Endothelial cell (in vitro differentiated cells): ENCODE results near the gene CCDC152. TPM values are rescaled to one million over a fixed set of nuclear protein-coding genes. Genes with fewer than 3 reads are reported as not detected.

Experiments used
- DNase-seq: peaks from one replicate; pipeline ENCODE4 v3.0.0; 2021; ENCODE audit warnings: low spot score
- H3K27ac Mint-ChIP-seq: one replicate; pipeline ENCODE4 v1.8.0; 2021; ENCODE audit warnings: mixed read lengths, inconsistent platforms; ENCODE audit not compliant: unreplicated experiment
- H3K27me3 Mint-ChIP-seq: one replicate; pipeline ENCODE4 v1.8.0; 2021; ENCODE audit warnings: mild to moderate bottlenecking, moderate library complexity, mixed read lengths, inconsistent platforms; ENCODE audit not compliant: unreplicated experiment
- H3K36me3 Mint-ChIP-seq: one replicate; pipeline ENCODE4 v1.8.0; 2021; ENCODE audit warnings: mild to moderate bottlenecking, low read depth, mixed read lengths, inconsistent platforms; ENCODE audit not compliant: unreplicated experiment
- H3K4me1 Mint-ChIP-seq: one replicate; pipeline ENCODE4 v1.8.0; 2021; ENCODE audit warnings: mild to moderate bottlenecking, mixed read lengths, inconsistent platforms; ENCODE audit not compliant: unreplicated experiment
- H3K4me3 Mint-ChIP-seq: one replicate; pipeline ENCODE4 v1.8.0; 2021; ENCODE audit warnings: mild to moderate bottlenecking, mixed read lengths, inconsistent platforms; ENCODE audit not compliant: unreplicated experiment
- H3K9me3 Mint-ChIP-seq: one replicate; pipeline ENCODE4 v1.8.0; 2021; ENCODE audit warnings: mixed read lengths, inconsistent platforms; ENCODE audit not compliant: unreplicated experiment
- total RNA-seq: library from RNA; stranded (reverse); fragmentation: NEBNext Ultra II Directional; extraction: Animal tissue kit (Norgen Biotek cat#: 25700); gene quantifications from one replicate; pipeline ENCODE4 v1.2.1, GENCODE V29; 2021; ENCODE audit not compliant: unreplicated experiment
- TF ChIP-seq, protein P1 (sequence below): fragments of 200-600 bp; sonication (generic); IDR thresholded peaks from one replicate; pipeline ENCODE4 v1.5.0; 2021; ENCODE audit warnings: antibody characterized with exemption; ENCODE audit not compliant: unreplicated experiment

Gene CCDC152
- total RNA-seq, 1 donor from 2014 or later, result 2.8 TPM

DNA sequence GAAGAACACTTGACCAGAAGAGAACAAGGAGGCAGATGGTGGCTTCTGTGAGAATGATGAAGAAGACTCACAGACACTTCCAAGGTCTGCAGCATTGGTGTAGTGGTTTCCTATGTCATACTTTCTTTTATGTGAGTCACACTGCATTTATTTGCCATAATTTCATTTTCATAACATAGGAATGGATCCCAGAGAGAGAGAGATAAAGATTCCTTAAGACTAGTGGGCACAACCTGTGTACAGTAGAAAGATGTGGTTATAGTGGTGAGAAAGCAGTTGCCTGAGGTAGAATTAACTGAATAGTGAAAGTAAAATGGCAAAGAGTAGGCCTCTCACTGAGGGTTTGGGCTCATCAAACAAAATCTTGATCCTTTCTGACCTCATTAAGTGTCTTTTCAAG, 7.6 kb upstream of the CCDC152 start:
- no peak overlapping the region for H3K4me3 Mint-ChIP-seq
- H3K4me1 Mint-ChIP-seq, result no peaks in the 10 kb centered on the region
- no peaks in the 10 kb centered on the region for H3K9me3 Mint-ChIP-seq
- DNase-seq, result no peak
- no peak overlapping the region for H3K27ac Mint-ChIP-seq
- H3K36me3 Mint-ChIP-seq, result no peaks in the 10 kb centered on the region
- TF ChIP-seq, protein P1, sequence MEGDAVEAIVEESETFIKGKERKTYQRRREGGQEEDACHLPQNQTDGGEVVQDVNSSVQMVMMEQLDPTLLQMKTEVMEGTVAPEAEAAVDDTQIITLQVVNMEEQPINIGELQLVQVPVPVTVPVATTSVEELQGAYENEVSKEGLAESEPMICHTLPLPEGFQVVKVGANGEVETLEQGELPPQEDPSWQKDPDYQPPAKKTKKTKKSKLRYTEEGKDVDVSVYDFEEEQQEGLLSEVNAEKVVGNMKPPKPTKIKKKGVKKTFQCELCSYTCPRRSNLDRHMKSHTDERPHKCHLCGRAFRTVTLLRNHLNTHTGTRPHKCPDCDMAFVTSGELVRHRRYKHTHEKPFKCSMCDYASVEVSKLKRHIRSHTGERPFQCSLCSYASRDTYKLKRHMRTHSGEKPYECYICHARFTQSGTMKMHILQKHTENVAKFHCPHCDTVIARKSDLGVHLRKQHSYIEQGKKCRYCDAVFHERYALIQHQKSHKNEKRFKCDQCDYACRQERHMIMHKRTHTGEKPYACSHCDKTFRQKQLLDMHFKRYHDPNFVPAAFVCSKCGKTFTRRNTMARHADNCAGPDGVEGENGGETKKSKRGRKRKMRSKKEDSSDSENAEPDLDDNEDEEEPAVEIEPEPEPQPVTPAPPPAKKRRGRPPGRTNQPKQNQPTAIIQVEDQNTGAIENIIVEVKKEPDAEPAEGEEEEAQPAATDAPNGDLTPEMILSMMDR, result no peak
- no peaks in the 10 kb centered on the region for H3K27me3 Mint-ChIP-seq

DNA sequence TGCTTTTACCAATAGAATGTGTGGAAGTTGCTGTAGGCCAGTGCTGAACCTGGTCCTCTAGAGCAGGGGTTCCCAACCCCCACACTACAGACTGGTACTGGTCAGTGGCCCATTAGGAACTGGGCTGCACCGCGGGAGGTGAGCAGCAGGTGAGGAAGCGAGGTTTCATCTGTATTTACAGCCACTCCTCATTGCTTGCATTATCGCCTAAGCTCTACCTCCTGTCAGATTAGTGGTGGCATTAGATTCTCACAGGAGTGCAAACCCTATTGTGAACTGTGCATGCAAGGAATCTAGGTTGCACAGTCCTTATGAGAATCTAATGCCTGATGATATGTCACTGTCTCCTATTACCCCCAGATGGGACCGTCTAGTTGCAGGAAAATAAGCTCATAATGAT, 6.1 kb upstream of the CCDC152 start:
- no peaks in the 10 kb centered on the region for H3K9me3 Mint-ChIP-seq
- no peak overlapping the region for H3K27ac Mint-ChIP-seq

DNA sequence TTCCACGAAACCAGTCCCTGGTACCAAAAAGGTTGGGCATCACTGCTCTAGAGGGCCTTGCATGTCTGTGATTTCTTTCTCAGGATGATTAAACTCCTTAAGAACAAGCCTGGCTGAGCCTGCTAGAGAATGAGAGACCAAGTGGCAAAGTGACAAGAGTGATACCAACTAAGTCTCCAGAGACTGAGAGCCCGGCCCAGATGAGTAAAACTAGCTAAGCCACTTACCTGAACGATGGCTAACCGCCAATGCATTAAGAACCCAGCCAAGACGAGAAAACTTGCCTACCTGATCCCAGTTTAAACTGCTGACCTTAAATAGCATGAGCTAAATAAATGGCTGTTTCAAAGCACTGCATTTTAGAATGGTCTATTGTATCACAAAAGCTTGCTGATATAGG, 5.6 kb upstream of the CCDC152 start:
- no peak for DNase-seq
- no peaks in the 10 kb centered on the region for H3K4me1 Mint-ChIP-seq
- H3K27ac Mint-ChIP-seq, result no peak overlapping the region
- TF ChIP-seq, protein P1, result no peak
- H3K27me3 Mint-ChIP-seq, result no peaks in the 10 kb centered on the region
- no peaks in the 10 kb centered on the region for H3K36me3 Mint-ChIP-seq
- H3K4me3 Mint-ChIP-seq, result no peak overlapping the region
- no peaks in the 10 kb centered on the region for H3K9me3 Mint-ChIP-seq

More for the DNA sequence above, 6.1 kb upstream of the CCDC152 start:
- TF ChIP-seq, protein P1, result no peak
- no peak for DNase-seq
- H3K4me3 Mint-ChIP-seq, result no peak overlapping the region
- H3K4me1 Mint-ChIP-seq, result no peaks in the 10 kb centered on the region
- no peaks in the 10 kb centered on the region for H3K36me3 Mint-ChIP-seq
- H3K27me3 Mint-ChIP-seq, result no peaks in the 10 kb centered on the region

DNA sequence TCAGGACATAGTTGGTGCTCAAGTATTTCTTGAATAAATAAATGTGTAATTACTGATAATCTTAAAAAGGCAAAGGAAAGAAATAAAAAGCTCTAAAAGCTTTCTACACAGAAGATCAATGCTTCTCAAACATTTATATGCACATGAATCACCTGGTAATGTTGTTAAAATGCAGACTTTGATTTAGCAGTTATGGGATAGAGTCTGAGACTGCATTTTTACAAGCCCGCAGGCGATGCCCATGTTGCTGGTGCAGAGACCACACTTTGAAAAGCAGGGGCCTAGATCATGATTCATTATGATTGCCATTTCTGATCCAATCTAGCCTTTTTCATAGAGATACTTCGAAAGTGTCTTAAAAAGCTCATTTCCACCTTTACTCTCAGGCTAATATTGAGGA, 3.5 kb upstream of the CCDC152 start:
- no peaks in the 10 kb centered on the region for H3K9me3 Mint-ChIP-seq
- TF ChIP-seq, protein P1, result no peak
- H3K27ac Mint-ChIP-seq, result no peak overlapping the region
- H3K4me1 Mint-ChIP-seq, result peaks cover 8% of the 10 kb centered on the region
- no peak overlapping the region for H3K4me3 Mint-ChIP-seq
- H3K36me3 Mint-ChIP-seq, result no peaks in the 10 kb centered on the region
- no peak for DNase-seq
- peaks cover 2% of the 10 kb centered on the region for H3K27me3 Mint-ChIP-seq

DNA sequence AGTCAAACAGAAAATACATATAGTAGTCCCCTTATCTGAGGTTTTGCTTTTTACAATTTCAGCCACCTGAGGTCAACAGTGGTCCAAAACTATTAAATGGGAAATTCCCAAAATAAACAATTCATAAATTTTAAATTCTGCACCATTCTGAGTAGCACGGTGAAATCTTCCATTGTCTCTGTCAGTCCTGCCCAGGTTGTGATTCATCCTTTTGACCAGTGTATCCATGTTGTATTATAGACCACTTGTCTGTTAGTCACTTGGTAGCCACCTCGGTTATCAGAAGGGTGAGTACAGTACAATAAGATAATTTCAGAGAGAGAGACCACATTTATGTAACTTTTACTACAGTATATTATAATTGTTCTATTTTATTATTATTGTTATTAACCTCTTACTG, 2.8 kb downstream of the CCDC152 start:
- H3K4me3 Mint-ChIP-seq, result no peak overlapping the region
- H3K27ac Mint-ChIP-seq, result no peak overlapping the region
- no peaks in the 10 kb centered on the region for H3K9me3 Mint-ChIP-seq
- H3K36me3 Mint-ChIP-seq, result no peaks in the 10 kb centered on the region
- peaks cover 8% of the 10 kb centered on the region for H3K4me1 Mint-ChIP-seq
- H3K27me3 Mint-ChIP-seq, result peaks cover 2% of the 10 kb centered on the region
- TF ChIP-seq, protein P1, result no peak
- no peak for DNase-seq
